Parathyroid adenoma (tissue), 2 donors: ENCODE measurements around the gene FREM2.

Source experiments
- H2AFZ ChIP-seq: fragments of 300-600 bp; sonication (generic); one replicate; pipeline ENCODE4 v1.7.0; 2017; ENCODE audit warnings: antibody characterized with exemption, mild to moderate bottlenecking
- H3K27ac ChIP-seq: fragments of 300-600 bp; sonication (generic); one replicate; pipeline ENCODE4 v1.7.0; 2017
- H3K27me3 ChIP-seq: fragments of 300-600 bp; sonication (generic); one replicate; pipeline ENCODE4 v1.7.0; 2017; ENCODE audit warnings: low read length; ENCODE audit not compliant: control insufficient read depth, insufficient read depth
- H3K36me3 ChIP-seq: fragments of 300-600 bp; sonication (generic); one replicate; pipeline ENCODE4 v1.7.0; 2017; ENCODE audit warnings: low read length; ENCODE audit not compliant: control insufficient read depth, insufficient read depth
- H3K4me1 ChIP-seq: fragments of 300-600 bp; sonication (generic); one replicate; pipeline ENCODE4 v1.7.0; 2017; ENCODE audit warnings: control low read depth
- H3K4me2 ChIP-seq: fragments of 300-600 bp; sonication (generic); one replicate; pipeline ENCODE4 v1.7.0; 2017; ENCODE audit warnings: low read length
- H3K4me3 ChIP-seq: fragments of 300-600 bp; sonication (generic); one replicate; pipeline ENCODE4 v1.7.0; 2017; ENCODE audit warnings: low read depth, low read length
- H3K79me2 ChIP-seq: fragments of 300-600 bp; sonication (generic); one replicate; pipeline ENCODE4 v1.7.0; 2017; ENCODE audit warnings: control low read depth
- H3K9ac ChIP-seq: fragments of 300-600 bp; sonication (generic); one replicate; pipeline ENCODE4 v1.7.0; 2017; ENCODE audit warnings: mild to moderate bottlenecking
- H3K9me3 ChIP-seq: fragments of 300-600 bp; sonication (generic); one replicate; pipeline ENCODE4 v1.7.0; 2017; ENCODE audit warnings: low read length; ENCODE audit not compliant: control insufficient read depth
- TF ChIP-seq, protein P1 (sequence below): fragments of 300-600 bp; sonication (generic); IDR thresholded peaks from one replicate; pipeline ENCODE4 v1.7.0; 2017; ENCODE audit warnings: antibody characterized with exemption, mild to moderate bottlenecking
- donor health status: primary hyperparathyroidism.

Gene FREM2

DNA sequence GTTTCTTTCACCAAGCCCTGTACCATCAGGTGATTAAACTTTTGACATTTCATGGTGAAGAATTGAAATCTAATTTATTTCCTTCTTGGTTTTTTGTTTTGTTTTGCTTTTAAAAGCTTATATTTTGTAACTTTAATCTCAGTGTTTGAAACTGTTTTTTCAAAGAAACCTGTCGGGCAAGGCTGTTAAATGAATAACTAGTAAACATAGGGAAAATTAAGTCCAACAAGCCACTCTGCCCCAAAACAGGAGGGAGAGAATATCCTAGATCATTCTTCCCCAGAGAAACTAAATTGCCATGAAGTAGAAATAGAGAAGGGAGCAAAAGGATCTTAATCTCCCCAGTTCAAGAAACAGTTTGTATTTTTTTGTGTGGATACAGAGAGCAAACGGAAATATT, 98.2 kb downstream of the FREM2 start:
- H3K4me2 ChIP-seq: no peak overlapping the region
- H3K36me3 ChIP-seq: no peaks in the 10 kb centered on the region
- no peak overlapping the region for H3K27ac ChIP-seq
- no peaks in the 10 kb centered on the region for H3K4me1 ChIP-seq
- no peak overlapping the region for H3K9ac ChIP-seq
- H3K79me2 ChIP-seq: no peaks in the 10 kb centered on the region
- H3K27me3 ChIP-seq: no peaks in the 10 kb centered on the region
- no peak overlapping the region for H3K4me3 ChIP-seq
- TF ChIP-seq, protein P1, sequence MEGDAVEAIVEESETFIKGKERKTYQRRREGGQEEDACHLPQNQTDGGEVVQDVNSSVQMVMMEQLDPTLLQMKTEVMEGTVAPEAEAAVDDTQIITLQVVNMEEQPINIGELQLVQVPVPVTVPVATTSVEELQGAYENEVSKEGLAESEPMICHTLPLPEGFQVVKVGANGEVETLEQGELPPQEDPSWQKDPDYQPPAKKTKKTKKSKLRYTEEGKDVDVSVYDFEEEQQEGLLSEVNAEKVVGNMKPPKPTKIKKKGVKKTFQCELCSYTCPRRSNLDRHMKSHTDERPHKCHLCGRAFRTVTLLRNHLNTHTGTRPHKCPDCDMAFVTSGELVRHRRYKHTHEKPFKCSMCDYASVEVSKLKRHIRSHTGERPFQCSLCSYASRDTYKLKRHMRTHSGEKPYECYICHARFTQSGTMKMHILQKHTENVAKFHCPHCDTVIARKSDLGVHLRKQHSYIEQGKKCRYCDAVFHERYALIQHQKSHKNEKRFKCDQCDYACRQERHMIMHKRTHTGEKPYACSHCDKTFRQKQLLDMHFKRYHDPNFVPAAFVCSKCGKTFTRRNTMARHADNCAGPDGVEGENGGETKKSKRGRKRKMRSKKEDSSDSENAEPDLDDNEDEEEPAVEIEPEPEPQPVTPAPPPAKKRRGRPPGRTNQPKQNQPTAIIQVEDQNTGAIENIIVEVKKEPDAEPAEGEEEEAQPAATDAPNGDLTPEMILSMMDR: no peak
- no peaks in the 10 kb centered on the region for H3K9me3 ChIP-seq
- H2AFZ ChIP-seq: no peak overlapping the region

DNA sequence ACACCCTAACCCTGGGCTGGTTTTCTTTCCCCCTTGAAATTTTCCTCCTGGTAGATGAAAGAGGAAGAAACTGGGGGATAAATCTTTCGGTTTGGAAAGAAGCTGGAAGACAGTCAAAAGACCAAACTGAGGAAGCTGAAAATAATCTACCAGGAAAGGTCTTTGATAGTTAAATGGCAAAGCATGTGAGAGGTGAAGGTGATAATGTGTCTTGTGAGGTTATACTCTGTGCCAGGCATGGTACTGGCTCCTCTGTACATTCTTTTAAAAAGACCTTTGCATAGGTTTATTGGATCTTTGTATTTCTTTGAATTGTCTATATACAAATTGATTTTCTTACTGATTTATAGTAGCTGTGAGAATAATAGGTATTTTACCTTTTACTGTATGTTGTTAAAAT, 98.6 kb downstream of the FREM2 start:
- Histone ChIP-seq H3K9me3 (no peaks in the 10 kb centered on the region), H3K4me3 (no peak overlapping the region), H3K27me3 (no peaks in the 10 kb centered on the region), H3K27ac (no peak overlapping the region), H2AFZ (no peak overlapping the region), H3K36me3 (no peaks in the 10 kb centered on the region), H3K4me2 (no peak overlapping the region), H3K9ac (no peak overlapping the region), H3K79me2 (no peaks in the 10 kb centered on the region), H3K4me1 (no peaks in the 10 kb centered on the region)
- TF ChIP-seq, protein P1: no peak

DNA sequence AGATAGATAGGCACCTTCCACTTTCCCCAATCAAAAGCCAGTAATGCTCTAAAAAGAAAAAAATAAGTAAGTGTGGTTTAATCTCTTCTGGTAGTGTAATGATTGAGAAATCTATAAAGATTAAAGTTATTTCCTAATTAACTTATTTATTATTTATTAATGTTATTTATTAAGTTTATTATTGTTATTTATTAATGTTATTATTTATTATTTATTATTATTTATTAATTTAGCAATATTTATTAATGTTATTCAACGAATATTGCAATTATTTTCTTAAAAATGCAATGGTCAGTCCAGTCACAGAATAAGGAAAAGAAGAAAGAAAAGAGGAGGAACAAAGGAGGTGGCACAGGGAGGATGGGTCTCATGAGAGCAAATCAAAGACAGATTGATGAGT, 100.7 kb downstream of the FREM2 start:
- Histone ChIP-seq H3K4me3 (no peak overlapping the region), H3K9me3 (no peaks in the 10 kb centered on the region), H3K27ac (no peak overlapping the region), H3K36me3 (no peaks in the 10 kb centered on the region), H2AFZ (no peak overlapping the region), H3K27me3 (no peaks in the 10 kb centered on the region), H3K9ac (no peak overlapping the region), H3K79me2 (no peaks in the 10 kb centered on the region), H3K4me1 (no peaks in the 10 kb centered on the region), H3K4me2 (no peak overlapping the region)
- TF ChIP-seq, protein P1: no peak

DNA sequence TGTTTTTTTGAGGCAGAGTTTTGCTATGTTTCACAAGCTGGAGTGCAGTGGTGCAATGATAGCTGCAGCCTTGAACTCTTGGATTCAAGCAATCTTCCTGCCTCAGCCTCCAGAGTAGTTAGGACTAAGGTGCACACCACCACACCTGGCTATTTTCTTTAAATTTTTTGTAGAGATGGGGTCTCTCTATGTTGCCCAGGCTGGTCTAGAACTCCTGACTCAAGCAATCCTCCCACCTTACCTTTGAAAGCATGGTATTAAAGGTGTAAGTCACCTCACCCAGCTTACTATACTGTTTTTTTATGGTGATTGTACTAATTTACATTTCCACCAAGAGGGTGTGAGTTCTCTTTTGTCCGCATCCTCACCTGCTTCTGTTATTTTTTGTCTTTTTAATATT, 110.0 kb downstream of the FREM2 start:
- TF ChIP-seq, protein P1: no peak
- Histone ChIP-seq H3K4me1 (no peaks in the 10 kb centered on the region), H3K9me3 (no peaks in the 10 kb centered on the region), H3K9ac (no peak overlapping the region), H3K27me3 (no peaks in the 10 kb centered on the region), H3K4me2 (no peak overlapping the region), H3K79me2 (no peaks in the 10 kb centered on the region), H3K36me3 (no peaks in the 10 kb centered on the region), H3K27ac (no peak overlapping the region), H2AFZ (no peak overlapping the region), H3K4me3 (no peak overlapping the region)

DNA sequence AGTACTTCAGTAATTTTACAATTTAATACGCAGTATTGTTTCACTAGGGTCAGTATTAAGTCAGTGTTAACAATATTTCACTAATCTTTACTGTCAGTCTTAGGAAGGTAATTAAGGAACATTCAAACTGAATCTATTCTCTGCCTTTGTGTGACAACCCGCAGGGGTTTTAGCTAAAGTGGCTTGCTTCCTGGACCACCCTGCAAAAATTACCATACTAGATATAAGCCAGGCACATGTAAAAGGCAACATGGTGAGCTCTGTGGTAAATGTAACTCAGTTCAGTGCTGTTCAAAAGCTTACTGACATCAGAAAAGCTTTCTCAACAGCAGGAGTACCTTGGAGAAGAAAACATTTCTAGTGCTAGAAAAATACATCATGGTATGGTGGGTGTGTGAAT, 116.7 kb downstream of the FREM2 start:
- Histone ChIP-seq H3K4me2 (no peak overlapping the region), H3K79me2 (no peaks in the 10 kb centered on the region), H3K9me3 (no peaks in the 10 kb centered on the region), H3K27me3 (no peaks in the 10 kb centered on the region), H3K9ac (no peak overlapping the region), H3K27ac (no peak overlapping the region), H2AFZ (no peak overlapping the region), H3K4me1 (no peaks in the 10 kb centered on the region), H3K4me3 (no peak overlapping the region), H3K36me3 (no peaks in the 10 kb centered on the region)
- TF ChIP-seq, protein P1: no peak
